ENCODE measurements around the gene EDAR. TPM values are rescaled to one million over a fixed set of nuclear protein-coding genes. Genes with fewer than 3 reads are reported as not detected.

Gene EDAR
- total RNA-seq, 2 donors from 2014 or later, result not detected

- H3K4me3 Mint-ChIP-seq, result no peak overlapping the region
- no peak overlapping the region for H3K27ac Mint-ChIP-seq
- H3K4me1 Mint-ChIP-seq (ENCODE audit: low read depth in 2 of 2), result no peaks in the 10 kb centered on the region
- ATAC-seq (no peak), DNase-seq (ENCODE audit: low spot score) (no peak)
- H3K27me3 Mint-ChIP-seq, result peaks cover 11 to 16% of the 10 kb centered on the region in 2 donors
- H3K9me3 Mint-ChIP-seq, result no peaks in the 10 kb centered on the region
- H3K36me3 Mint-ChIP-seq, result no peaks in the 10 kb centered on the region
These were observed 29.4 kb upstream of the EDAR start for GRCh38 chr2:109018452-109018851.

GRCh38 chr2:109017017-109017416, 28.0 kb upstream of the EDAR start:
- Mint-ChIP-seq H3K9me3 (no peaks in the 10 kb centered on the region), H3K36me3 (no peaks in the 10 kb centered on the region), H3K4me3 (no peak overlapping the region), H3K27me3 (peaks cover 11 to 16% of the 10 kb centered on the region in 2 donors), H3K4me1 (ENCODE audit: low read depth in 2 of 2) (no peaks in the 10 kb centered on the region), H3K27ac (no peak overlapping the region)
- DNase-seq (ENCODE audit: low spot score) (no peak), ATAC-seq (no peak)

DNA sequence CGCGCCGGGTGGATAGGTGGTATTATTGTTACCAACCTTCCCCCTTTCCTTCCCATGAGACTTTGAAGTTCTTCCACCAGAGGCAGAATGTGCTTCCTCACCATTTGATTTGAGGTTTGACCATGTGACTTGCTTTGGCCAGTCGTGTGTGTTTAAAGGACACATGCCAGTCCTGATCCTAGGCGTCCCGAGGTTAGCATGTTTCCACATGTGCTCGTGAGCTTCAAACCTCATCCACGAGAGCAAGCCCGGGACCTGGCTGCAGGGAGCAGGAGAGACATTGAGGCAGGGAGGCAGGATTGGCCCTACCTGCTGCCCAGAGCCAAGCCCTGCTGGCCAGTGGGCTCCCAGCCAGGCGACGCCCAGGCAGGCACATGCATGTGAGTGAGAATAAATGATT, 27.4 kb upstream of the EDAR start:
- no peak overlapping the region for H3K27ac Mint-ChIP-seq
- H3K4me1 Mint-ChIP-seq (ENCODE audit: low read depth in 2 of 2), result no peaks in the 10 kb centered on the region
- ATAC-seq (no peak), DNase-seq (ENCODE audit: low spot score) (no peak)
- no peaks in the 10 kb centered on the region for H3K36me3 Mint-ChIP-seq
- no peak overlapping the region for H3K4me3 Mint-ChIP-seq
- peaks cover 16 to 17% of the 10 kb centered on the region in 2 donors for H3K27me3 Mint-ChIP-seq
- no peaks in the 10 kb centered on the region for H3K9me3 Mint-ChIP-seq

GRCh38 chr2:109014476-109014875, 25.5 kb upstream of the EDAR start:
- Mint-ChIP-seq H3K27me3 (peaks cover 11 to 12% of the 10 kb centered on the region in 2 donors), H3K9me3 (no peaks in the 10 kb centered on the region), H3K27ac (no peak overlapping the region), H3K4me3 (no peak overlapping the region), H3K4me1 (ENCODE audit: low read depth in 2 of 2) (no peaks in the 10 kb centered on the region), H3K36me3 (no peaks in the 10 kb centered on the region)
- DNase-seq (ENCODE audit: low spot score), result no peak
- ATAC-seq, result no peak

DNA sequence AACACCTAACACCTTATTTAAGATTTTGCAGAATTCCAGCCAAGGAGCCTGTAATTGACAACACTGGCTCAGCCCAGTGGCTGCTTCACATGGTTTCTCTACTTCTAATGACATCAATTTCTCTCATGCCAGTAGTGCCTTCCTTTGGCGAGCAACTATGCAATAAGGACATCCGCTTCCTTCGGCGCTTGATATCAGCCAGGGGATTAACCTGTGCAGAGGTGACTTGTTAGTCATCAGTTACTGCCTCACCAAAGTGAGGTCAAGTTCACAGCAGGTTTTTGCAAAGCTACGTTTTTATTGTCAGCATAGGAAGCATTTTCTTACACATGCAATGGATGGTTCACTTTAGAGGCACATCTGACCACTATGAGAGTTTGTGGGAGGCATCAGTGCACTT, 24.0 kb upstream of the EDAR start:
- no peak overlapping the region for H3K27ac Mint-ChIP-seq
- ATAC-seq, result no peak
- no peak overlapping the region for H3K4me3 Mint-ChIP-seq
- H3K4me1 Mint-ChIP-seq (ENCODE audit: low read depth in 2 of 2), result no peaks in the 10 kb centered on the region
- no peaks in the 10 kb centered on the region for H3K36me3 Mint-ChIP-seq
- DNase-seq (ENCODE audit: low spot score), result no peak
- H3K9me3 Mint-ChIP-seq, result no peaks in the 10 kb centered on the region
- peaks cover 9 to 12% of the 10 kb centered on the region in 2 donors for H3K27me3 Mint-ChIP-seq

- no peaks in the 10 kb centered on the region for H3K36me3 Mint-ChIP-seq
- no peaks in the 10 kb centered on the region for H3K9me3 Mint-ChIP-seq
- no peak for DNase-seq (ENCODE audit: low spot score)
- no peaks in the 10 kb centered on the region for H3K4me1 Mint-ChIP-seq (ENCODE audit: low read depth in 2 of 2)
- H3K4me3 Mint-ChIP-seq, result no peak overlapping the region
- no peak overlapping the region for H3K27ac Mint-ChIP-seq
- ATAC-seq, result no peak
- peaks cover 8 to 12% of the 10 kb centered on the region in 2 donors for H3K27me3 Mint-ChIP-seq
These were observed 21.0 kb upstream of the EDAR start for GRCh38 chr2:109009920-109010610.

DNA sequence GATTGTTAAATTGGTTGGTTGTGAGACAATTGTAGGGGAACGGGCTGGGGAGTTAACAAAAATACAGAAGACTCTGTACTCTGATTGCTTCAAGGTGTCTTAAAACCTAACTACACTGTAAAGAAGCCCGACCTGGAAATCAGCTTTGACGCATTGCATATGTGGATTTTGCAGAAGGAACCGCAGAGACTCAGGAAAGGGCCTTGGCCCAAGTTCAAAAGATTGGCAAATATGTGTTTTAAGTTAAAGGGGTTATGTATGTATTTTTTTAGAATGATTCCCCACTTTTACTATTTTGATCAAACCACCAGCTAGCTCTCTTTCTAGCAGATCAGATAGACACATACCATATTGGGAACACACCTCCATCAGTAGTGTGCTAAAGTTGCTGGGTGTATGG, 18.0 kb upstream of the EDAR start:
- no peak for ATAC-seq

GRCh38 chr2:109005686-109006204, 16.7 kb upstream of the EDAR start:
- H3K4me1 Mint-ChIP-seq (ENCODE audit: low read depth in 2 of 2), result no peaks in the 10 kb centered on the region
- no peaks in the 10 kb centered on the region for H3K36me3 Mint-ChIP-seq
- H3K4me3 Mint-ChIP-seq, result no peak overlapping the region
- H3K27me3 Mint-ChIP-seq, result peaks cover 3 to 5% of the 10 kb centered on the region in 2 donors
- no peak for ATAC-seq
- no peak for DNase-seq (ENCODE audit: low spot score)
- no peaks in the 10 kb centered on the region for H3K9me3 Mint-ChIP-seq
- no peak overlapping the region for H3K27ac Mint-ChIP-seq

More for the DNA sequence above, 18.0 kb upstream of the EDAR start:
- Mint-ChIP-seq H3K4me3 (no peak overlapping the region), H3K27ac (no peak overlapping the region), H3K36me3 (no peaks in the 10 kb centered on the region), H3K9me3 (no peaks in the 10 kb centered on the region), H3K4me1 (ENCODE audit: low read depth in 2 of 2) (no peaks in the 10 kb centered on the region), H3K27me3 (peaks cover 8 to 11% of the 10 kb centered on the region in 2 donors)
- DNase-seq (ENCODE audit: low spot score), result no peak

DNA sequence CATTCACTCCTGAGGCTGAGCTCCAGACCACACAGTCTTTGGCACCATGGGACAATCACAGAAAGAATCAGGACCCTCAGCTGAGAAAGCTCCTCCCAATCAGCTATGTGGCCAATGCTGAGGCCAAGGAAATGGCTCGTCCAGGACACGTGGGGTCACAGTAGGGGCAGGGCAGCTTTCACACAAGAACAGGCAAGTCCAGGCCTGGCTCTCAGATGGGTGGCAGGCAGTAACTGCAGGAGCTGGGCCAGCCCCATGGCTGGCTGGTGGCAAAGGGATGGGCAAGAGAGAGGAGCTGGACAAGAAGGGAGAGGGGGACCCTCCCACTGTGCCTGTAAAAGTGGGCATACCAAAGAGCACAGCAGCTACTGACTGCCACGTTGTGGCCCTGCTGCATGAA, 12.2 kb upstream of the EDAR start:
- ATAC-seq (no peak), DNase-seq (ENCODE audit: low spot score) (no peak)
- Mint-ChIP-seq H3K36me3 (no peaks in the 10 kb centered on the region), H3K27ac (no peak overlapping the region), H3K9me3 (no peaks in the 10 kb centered on the region), H3K4me1 (ENCODE audit: low read depth in 2 of 2) (no peaks in the 10 kb centered on the region), H3K27me3 (peaks cover 0 to 5% of the 10 kb centered on the region in 2 donors), H3K4me3 (no peak overlapping the region)

DNA sequence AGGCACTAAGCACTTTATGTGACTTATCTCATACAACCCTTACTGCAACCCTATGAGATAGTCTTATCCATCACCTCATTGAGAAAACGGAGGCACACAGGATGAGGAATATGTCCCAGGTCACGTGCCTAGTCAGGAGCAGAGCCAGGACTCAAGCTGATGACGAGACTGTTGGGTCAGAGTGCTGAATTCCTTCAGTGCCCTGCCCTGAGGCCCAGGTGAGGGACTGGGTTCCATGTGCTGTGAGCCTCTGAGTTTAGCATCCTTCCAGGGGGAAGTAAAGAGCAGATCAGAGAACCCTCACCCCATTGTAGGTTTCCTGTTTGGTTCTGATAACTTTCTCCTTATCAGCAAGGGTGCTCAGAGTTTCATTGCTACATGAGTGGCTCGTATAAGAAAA, 11.7 kb upstream of the EDAR start:
- H3K9me3 Mint-ChIP-seq, result no peaks in the 10 kb centered on the region
- H3K4me3 Mint-ChIP-seq, result no peak overlapping the region
- DNase-seq (ENCODE audit: low spot score) (no peak), ATAC-seq (no peak)
- no peak overlapping the region for H3K27ac Mint-ChIP-seq
- H3K36me3 Mint-ChIP-seq, result no peaks in the 10 kb centered on the region
- no peaks in the 10 kb centered on the region for H3K4me1 Mint-ChIP-seq (ENCODE audit: low read depth in 2 of 2)
- H3K27me3 Mint-ChIP-seq, result peaks cover 0 to 3% of the 10 kb centered on the region in 2 donors

DNA sequence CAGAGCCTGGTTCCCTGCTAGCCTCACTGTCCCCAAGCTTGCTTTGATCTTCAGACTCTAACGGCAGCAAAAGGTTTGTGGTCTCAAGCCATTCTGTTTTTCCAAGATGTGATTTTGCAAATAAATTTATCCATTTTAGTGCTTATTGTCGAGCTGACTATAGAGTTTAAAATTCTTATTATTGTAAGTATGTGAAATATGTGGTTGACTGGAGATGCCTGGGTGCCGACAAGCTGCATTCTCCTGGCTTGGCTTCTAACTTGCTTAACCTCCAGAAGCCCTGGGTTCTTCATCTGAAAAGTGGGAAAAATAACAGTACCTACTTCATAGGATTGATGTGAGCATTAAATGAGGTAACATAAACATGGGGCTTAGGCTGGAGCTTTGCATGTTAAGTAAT, 9.9 kb upstream of the EDAR start:
- H3K9me3 Mint-ChIP-seq, result no peaks in the 10 kb centered on the region
- peaks cover 0 to 3% of the 10 kb centered on the region in 2 donors for H3K27me3 Mint-ChIP-seq
- no peaks in the 10 kb centered on the region for H3K4me1 Mint-ChIP-seq (ENCODE audit: low read depth in 2 of 2)
- H3K4me3 Mint-ChIP-seq, result no peak overlapping the region
- no peaks in the 10 kb centered on the region for H3K36me3 Mint-ChIP-seq
- DNase-seq (ENCODE audit: low spot score), result no peak
- H3K27ac Mint-ChIP-seq, result no peak overlapping the region
- no peak for ATAC-seq

GRCh38 chr2:108994178-108994577, 5.2 kb upstream of the EDAR start:
- DNase-seq (ENCODE audit: low spot score) (no peak), ATAC-seq (no peak)
- no peaks in the 10 kb centered on the region for H3K9me3 Mint-ChIP-seq
- no peaks in the 10 kb centered on the region for H3K4me1 Mint-ChIP-seq (ENCODE audit: low read depth in 2 of 2)
- no peak overlapping the region for H3K27ac Mint-ChIP-seq
- H3K27me3 Mint-ChIP-seq, result peaks cover 0 to 7% of the 10 kb centered on the region in 2 donors
- no peaks in the 10 kb centered on the region for H3K36me3 Mint-ChIP-seq
- no peak overlapping the region for H3K4me3 Mint-ChIP-seq

- peaks cover 0 to 6% of the 10 kb centered on the region in 2 donors for H3K27me3 Mint-ChIP-seq
- H3K27ac Mint-ChIP-seq, result no peak overlapping the region
- no peaks in the 10 kb centered on the region for H3K9me3 Mint-ChIP-seq
- ATAC-seq, result no peak
- no peak overlapping the region for H3K4me3 Mint-ChIP-seq
- no peaks in the 10 kb centered on the region for H3K4me1 Mint-ChIP-seq (ENCODE audit: low read depth in 2 of 2)
- H3K36me3 Mint-ChIP-seq, result no peaks in the 10 kb centered on the region
- no peak for DNase-seq (ENCODE audit: low spot score)
These were observed 4.3 kb upstream of the EDAR start for GRCh38 chr2:108993095-108993937.

GRCh38 chr2:108988076-108988795, 784 bp downstream of the EDAR start:
- Mint-ChIP-seq H3K4me1 (ENCODE audit: low read depth in 2 of 2) (no peaks in the 10 kb centered on the region), H3K9me3 (no peaks in the 10 kb centered on the region), H3K36me3 (no peaks in the 10 kb centered on the region), H3K27me3 (peaks cover 7 to 10% of the 10 kb centered on the region in 2 donors), H3K27ac (no peak overlapping the region), H3K4me3 (no peak overlapping the region)
- DNase-seq (ENCODE audit: low spot score) (no peak), ATAC-seq (no peak)
